Neuronal stem cell (in vitro differentiated cells): Measurements from ENCODE around the gene SRCAP.

Experiments used
- DNase-seq: peaks from one replicate; pipeline ENCODE4 v3.0.0-alpha.2; 2013; ENCODE audit warnings: low spot score
- H2AFZ ChIP-seq: one replicate; pipeline ENCODE4 v1.6.1; 2013; ENCODE audit warnings: mild to moderate bottlenecking, low read length, inconsistent platforms
- H2AK5ac ChIP-seq: 2 replicates; pipeline ENCODE4 v1.6.1; 2013; ENCODE audit warnings: low read depth, mild to moderate bottlenecking, inconsistent platforms, low read length, moderate library complexity, mixed read lengths
- H2BK120ac ChIP-seq: 2 replicates; pipeline ENCODE4 v1.6.1; 2013; ENCODE audit warnings: low read depth, mild to moderate bottlenecking, inconsistent platforms, low read length, moderate library complexity, mixed read lengths
- H2BK12ac ChIP-seq: one replicate; pipeline ENCODE4 v1.6.1; 2013; ENCODE audit warnings: low read length, inconsistent platforms
- H2BK15ac ChIP-seq: 2 replicates; pipeline ENCODE4 v1.6.1; 2013; ENCODE audit warnings: mild to moderate bottlenecking, low read length, inconsistent platforms, mixed read lengths
- H2BK5ac ChIP-seq: one replicate; pipeline ENCODE4 v1.6.1; 2013; ENCODE audit warnings: inconsistent platforms, mild to moderate bottlenecking, low read length, moderate library complexity
- H3K14ac ChIP-seq: one replicate; pipeline ENCODE4 v1.6.1; 2013; ENCODE audit warnings: low read length, inconsistent platforms
- H3K18ac ChIP-seq: 2 replicates; pipeline ENCODE4 v1.6.1; 2013; ENCODE audit warnings: low read length, inconsistent platforms
- H3K23ac ChIP-seq: 2 replicates; pipeline ENCODE4 v1.6.1; 2013; ENCODE audit warnings: low read depth, mild to moderate bottlenecking, mixed read lengths, low read length, inconsistent platforms; ENCODE audit not compliant: poor library complexity
- H3K27ac ChIP-seq: replicated peaks from 3 replicates; pipeline ENCODE4 v1.5.1; 2013; ENCODE audit warnings: low read length, inconsistent platforms
- H3K27me3 ChIP-seq, 3 experiments: 2 replicates each; pipeline ENCODE4 v1.6.1; 2013; ENCODE audit warnings: low read length in 3 of 3, mild to moderate bottlenecking in 2 of 3, inconsistent platforms in 1 of 3, low read depth in 1 of 3, mixed read lengths in 1 of 3, moderate library complexity in 1 of 3; ENCODE audit not compliant: control insufficient read depth in 3 of 3, insufficient read depth in 3 of 3
- H3K36me3 ChIP-seq, 2 donors: replicated peaks in 1 of 2; 2 replicates each; pipeline ENCODE4 v1.6.1; 2013; ENCODE audit warnings: low read length in 2 of 2; ENCODE audit not compliant: control insufficient read depth in 2 of 2, insufficient read depth in 2 of 2
- H3K4ac ChIP-seq: 2 replicates; pipeline ENCODE4 v1.6.1; 2013; ENCODE audit warnings: inconsistent platforms, mild to moderate bottlenecking, low read length, moderate library complexity
- H3K4me1 ChIP-seq, 2 donors: 1 replicate in 1 of 2; 2 replicates in 1 of 2; pipeline ENCODE4 v1.6.1; 2013; ENCODE audit warnings: low read length in 2 of 2, low read depth in 1 of 2; ENCODE audit not compliant: control insufficient read depth in 2 of 2, insufficient read depth in 1 of 2
- H3K4me2 ChIP-seq: one replicate; pipeline ENCODE4 v1.6.1; 2013; ENCODE audit warnings: mild to moderate bottlenecking, low read length, inconsistent platforms; ENCODE audit not compliant: insufficient read depth, poor library complexity, severe bottlenecking
- H3K4me3 ChIP-seq, 2 donors: 2 replicates each; pipeline ENCODE4 v1.5.1; 2013; ENCODE audit warnings: low read length in 2 of 2, mild to moderate bottlenecking in 2 of 2, inconsistent platforms in 1 of 2, moderate library complexity in 1 of 2
- H3K79me1 ChIP-seq: one replicate; pipeline ENCODE4 v1.6.1; 2013; ENCODE audit warnings: low read depth, mild to moderate bottlenecking, inconsistent platforms, low read length, moderate library complexity
- H3K9ac ChIP-seq: one replicate; pipeline ENCODE4 v1.6.1; 2013; ENCODE audit warnings: mild to moderate bottlenecking, low read depth, low read length, inconsistent platforms; ENCODE audit not compliant: poor library complexity
- H3K9me3 ChIP-seq, 2 donors: replicated peaks in 1 of 2; 2 replicates each; pipeline versions ENCODE3 to v1.6.1; 2013; ENCODE audit warnings: low read length in 2 of 2, mild to moderate bottlenecking in 2 of 2, inconsistent platforms in 1 of 2, low read depth in 1 of 2, mixed read lengths in 1 of 2, moderate library complexity in 1 of 2; ENCODE audit not compliant: control insufficient read depth in 2 of 2, insufficient read depth in 1 of 2
- H4K8ac ChIP-seq: one replicate; pipeline ENCODE4 v1.6.1; 2013; ENCODE audit warnings: low read depth, mild to moderate bottlenecking, inconsistent platforms, low read length, moderate library complexity
- H4K91ac ChIP-seq: one replicate; pipeline ENCODE4 v1.6.1; 2013; ENCODE audit warnings: low read length, low read depth, mild to moderate bottlenecking, inconsistent platforms; ENCODE audit not compliant: poor library complexity
- WGBS, 2 donors: extraction: QIAGEN DNeasy Blood & Tissue Kit; methylation state at CpG; one replicate each; pipeline ENCODE4 v1.1.7; 2013; ENCODE audit warnings: missing lambda C conversion rate in 2 of 2, mixed read lengths in 1 of 2; ENCODE audit not compliant: insufficient read length in 2 of 2, insufficient replicate concordance in 1 of 2; ENCODE audit errors: extremely low coverage in 2 of 2; 5-methylcytosine and 5-hydroxymethylcytosine counted together

SRCAP gene

GRCh38 chr16:30768583-30769181 lies 69.7 kb downstream of the SRCAP start:
- no peak overlapping the region for H3K4ac ChIP-seq
- no peak overlapping the region for H3K14ac ChIP-seq
- no peak overlapping the region for H3K9ac ChIP-seq
- H4K91ac ChIP-seq = no peak overlapping the region
- H3K4me1 ChIP-seq = no peaks in the 10 kb centered on the region
- no peak overlapping the region for H2AK5ac ChIP-seq
- H3K79me1 ChIP-seq = peaks cover 14% of the 10 kb centered on the region
- no peak overlapping the region for H3K4me3 ChIP-seq
- H2BK120ac ChIP-seq = no peak overlapping the region
- H2AFZ ChIP-seq = no peak overlapping the region
- H4K8ac ChIP-seq = no peak overlapping the region
- no peak for DNase-seq
- H3K4me2 ChIP-seq = no peak overlapping the region
- no peak overlapping the region for H3K27ac ChIP-seq
- no peaks in the 10 kb centered on the region for H3K27me3 ChIP-seq
- no peak overlapping the region for H2BK12ac ChIP-seq
- no peak overlapping the region for H2BK15ac ChIP-seq
- peaks cover 84 to 100% of the 10 kb centered on the region in 2 donors for H3K36me3 ChIP-seq
- H3K23ac ChIP-seq = no peak overlapping the region
- no peak overlapping the region for H3K18ac ChIP-seq
- H3K9me3 ChIP-seq = peaks cover 0 to 1% of the 10 kb centered on the region in 2 donors
- WGBS, 2 donors = no CpG with 5 or more reads among the region's 23 CpGs
- H2BK5ac ChIP-seq = no peak overlapping the region

GRCh38 chr16:30769379-30770089 lies 70.6 kb downstream of the SRCAP start:
- Histone ChIP-seq H3K9ac (no peak overlapping the region), H3K79me1 (peaks cover 9% of the 10 kb centered on the region), H3K4me3 (no peak overlapping the region), H4K8ac (no peak overlapping the region), H3K4me1 (no peaks in the 10 kb centered on the region), H3K4ac (no peak overlapping the region), H3K27ac (no peak overlapping the region), H2BK5ac (no peak overlapping the region), H2AFZ (no peak overlapping the region), H3K18ac (no peak overlapping the region), H3K14ac (no peak overlapping the region), H3K36me3 (peaks cover 83 to 100% of the 10 kb centered on the region in 2 donors), H2BK120ac (no peak overlapping the region), H3K4me2 (no peak overlapping the region), H3K27me3 (no peaks in the 10 kb centered on the region), H2BK12ac (no peak overlapping the region), H3K23ac (no peak overlapping the region), H2AK5ac (no peak overlapping the region), H4K91ac (no peak overlapping the region), H2BK15ac (no peak overlapping the region), H3K9me3 (peaks cover 0 to 1% of the 10 kb centered on the region in 2 donors)
- no CpG with 5 or more reads among the region's 17 CpGs for WGBS, 2 donors
- DNase-seq = no peak

- H3K4me2 ChIP-seq = no peak overlapping the region
- DNase-seq = no peak
- no peak overlapping the region for H2AK5ac ChIP-seq
- no peak overlapping the region for H3K9ac ChIP-seq
- H3K4ac ChIP-seq = no peak overlapping the region
- H3K4me3 ChIP-seq = no peak overlapping the region
- no peak overlapping the region for H2BK120ac ChIP-seq
- H3K14ac ChIP-seq = no peak overlapping the region
- no peak overlapping the region for H2BK12ac ChIP-seq
- H2BK5ac ChIP-seq = no peak overlapping the region
- no peak overlapping the region for H3K27ac ChIP-seq
- H2AFZ ChIP-seq = no peak overlapping the region
- H3K23ac ChIP-seq = no peak overlapping the region
- no peaks in the 10 kb centered on the region for H3K9me3 ChIP-seq
- H3K79me1 ChIP-seq = peaks cover 7% of the 10 kb centered on the region
- no CpG with 5 or more reads among the region's 14 CpGs for WGBS, 2 donors
- no peak overlapping the region for H4K8ac ChIP-seq
- H4K91ac ChIP-seq = no peak overlapping the region
- H3K36me3 ChIP-seq = peaks cover 65 to 81% of the 10 kb centered on the region in 2 donors
- no peaks in the 10 kb centered on the region for H3K27me3 ChIP-seq
- peaks cover 4 to 5% of the 10 kb centered on the region in 2 donors for H3K4me1 ChIP-seq
- no peak overlapping the region for H3K18ac ChIP-seq
- H2BK15ac ChIP-seq = no peak overlapping the region
These were observed 72.8 kb downstream of the SRCAP start for GRCh38 chr16:30771726-30772125.

GRCh38 chr16:30773826-30774225 lies 74.9 kb downstream of the SRCAP start:
- peaks cover 7% of the 10 kb centered on the region for H3K79me1 ChIP-seq
- no peak overlapping the region for H3K9ac ChIP-seq
- H3K18ac ChIP-seq = no peak overlapping the region
- no peak overlapping the region for H2BK12ac ChIP-seq
- no peak overlapping the region for H4K91ac ChIP-seq
- DNase-seq = no peak
- H3K9me3 ChIP-seq = no peaks in the 10 kb centered on the region
- no peaks in the 10 kb centered on the region for H3K27me3 ChIP-seq
- H3K4me3 ChIP-seq = no peak overlapping the region
- no peak overlapping the region for H3K14ac ChIP-seq
- no peak overlapping the region for H2BK5ac ChIP-seq
- H2BK120ac ChIP-seq = no peak overlapping the region
- no peak overlapping the region for H3K27ac ChIP-seq
- H3K4ac ChIP-seq = no peak overlapping the region
- no peak overlapping the region for H4K8ac ChIP-seq
- H2BK15ac ChIP-seq = no peak overlapping the region
- no peak overlapping the region for H3K23ac ChIP-seq
- H3K4me2 ChIP-seq = no peak overlapping the region
- H3K36me3 ChIP-seq = peaks cover 52 to 75% of the 10 kb centered on the region in 2 donors
- no peak overlapping the region for H2AK5ac ChIP-seq
- no CpG with 5 or more reads among the region's 14 CpGs for WGBS, 2 donors
- H2AFZ ChIP-seq = no peak overlapping the region
- H3K4me1 ChIP-seq = peaks cover 10 to 16% of the 10 kb centered on the region in 2 donors
